H1 (cell line): ENCODE results near the gene GXYLT2.

Experiments used
- CEBPB ChIP-seq: IDR thresholded peaks from 2 replicates; pipeline ENCODE4 v1.6.1; 2012; ENCODE audit warnings: low read depth, low read length
- POLR2A ChIP-seq, 2 experiments: IDR thresholded peaks; 1 replicate in 1 of 2; 2 replicates in 1 of 2; pipeline ENCODE4 v1.6.1; 2011; ENCODE audit warnings: low read depth in 2 of 2, low read length in 2 of 2, mild to moderate bottlenecking in 2 of 2; ENCODE audit errors: control extremely low read depth in 1 of 2
- POLR2AphosphoS5 ChIP-seq: IDR thresholded peaks from 2 replicates; pipeline ENCODE4 v1.6.1; 2011; ENCODE audit warnings: low read depth, low read length
- ZNF274 ChIP-seq: IDR thresholded peaks from 2 replicates; pipeline ENCODE4 v1.7.0; 2012; ENCODE audit warnings: low read length, borderline replicate concordance; ENCODE audit errors: extremely low read depth
- TF ChIP-seq, protein P1 (sequence below), 3 experiments: IDR thresholded peaks; 1 replicate in 2 of 3; 2 replicates in 1 of 3; pipeline versions ENCODE4 v1.5.1 to v1.6.1; 2011; ENCODE audit warnings: low read length in 3 of 3, mild to moderate bottlenecking in 3 of 3, inconsistent platforms in 2 of 3, low read depth in 1 of 3, moderate library complexity in 1 of 3; ENCODE audit not compliant: insufficient read depth in 1 of 3; ENCODE audit errors: control extremely low read depth in 1 of 3

DNA sequence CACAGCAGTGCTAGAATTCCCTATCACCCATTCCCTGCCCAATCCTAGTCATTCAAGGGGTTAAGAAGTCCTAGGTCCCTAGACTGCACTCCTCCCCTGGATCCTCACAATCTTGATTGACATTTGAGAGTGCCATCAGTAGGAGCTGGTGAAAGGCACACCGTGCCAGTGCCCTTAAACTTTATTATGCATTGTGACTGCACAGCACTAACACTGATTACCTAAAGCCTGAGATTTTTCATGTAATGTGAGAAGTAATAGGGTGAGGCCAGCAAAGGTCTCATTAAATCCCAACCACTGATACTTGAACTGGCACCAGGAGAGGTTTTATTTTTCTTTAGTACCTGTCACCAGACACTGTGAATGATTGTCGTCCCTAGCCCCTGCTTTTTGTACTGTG, 16.3 kb downstream of the GXYLT2 start:
- TF ChIP-seq CEBPB (no peak), ZNF274 (no peak), POLR2A (IDR thresholded peaks at IDR 0.05; ENCODE audit: control extremely low read depth in 1 of 2, low read depth in 2 of 2, low read length in 2 of 2) (no peak), POLR2AphosphoS5 (no peak)
- TF ChIP-seq, protein P1, sequence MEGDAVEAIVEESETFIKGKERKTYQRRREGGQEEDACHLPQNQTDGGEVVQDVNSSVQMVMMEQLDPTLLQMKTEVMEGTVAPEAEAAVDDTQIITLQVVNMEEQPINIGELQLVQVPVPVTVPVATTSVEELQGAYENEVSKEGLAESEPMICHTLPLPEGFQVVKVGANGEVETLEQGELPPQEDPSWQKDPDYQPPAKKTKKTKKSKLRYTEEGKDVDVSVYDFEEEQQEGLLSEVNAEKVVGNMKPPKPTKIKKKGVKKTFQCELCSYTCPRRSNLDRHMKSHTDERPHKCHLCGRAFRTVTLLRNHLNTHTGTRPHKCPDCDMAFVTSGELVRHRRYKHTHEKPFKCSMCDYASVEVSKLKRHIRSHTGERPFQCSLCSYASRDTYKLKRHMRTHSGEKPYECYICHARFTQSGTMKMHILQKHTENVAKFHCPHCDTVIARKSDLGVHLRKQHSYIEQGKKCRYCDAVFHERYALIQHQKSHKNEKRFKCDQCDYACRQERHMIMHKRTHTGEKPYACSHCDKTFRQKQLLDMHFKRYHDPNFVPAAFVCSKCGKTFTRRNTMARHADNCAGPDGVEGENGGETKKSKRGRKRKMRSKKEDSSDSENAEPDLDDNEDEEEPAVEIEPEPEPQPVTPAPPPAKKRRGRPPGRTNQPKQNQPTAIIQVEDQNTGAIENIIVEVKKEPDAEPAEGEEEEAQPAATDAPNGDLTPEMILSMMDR (IDR thresholded peaks at IDR 0.05; ENCODE audit: control extremely low read depth in 1 of 3, insufficient read depth in 1 of 3, low read depth in 1 of 3, low read length in 3 of 3), result no peak
